IMR-90 (cell line): ENCODE data around the gene THBS4. TPM values are rescaled to one million over a fixed set of nuclear protein-coding genes. Genes with fewer than 3 reads are reported as not detected.

Source experiments
- ATAC-seq: fragments of 200-7000 bp; cut with Tn5 transposase; 2 replicates; pipeline ENCODE4 v1.9.1; 2020; ENCODE audit warnings: low read depth, mild to moderate bottlenecking, moderate library complexity
- BruUV-seq: library from RNA; stranded (reverse); fragments of 400-500 nt; replicated peaks from 2 replicates; lab custom pipeline; 2021; lab: Mats Ljungman, UMichigan
- CTCF ChIA-PET: fragments of 300-600 bp; formaldehyde crosslinking; extraction: SDS; loops from one replicate; lab custom pipeline; 2021; ENCODE audit warnings: antibody characterized with exemption; lab: Yijun Ruan, JAX
- POLR2A ChIA-PET: fragments of 300-600 bp; sonication (Branson Sonifier 250); formaldehyde crosslinking; loops from one replicate; lab custom pipeline; 2022; ENCODE audit warnings: antibody characterized with exemption; ENCODE audit not compliant: unreplicated experiment; lab: Charles Lee
- DNase-seq: peaks from one replicate; pipeline ENCODE4 v3.0.0; 2013
- H2AFZ ChIP-seq: replicated peaks from 2 replicates; pipeline ENCODE3; 2013; ENCODE audit warnings: low read length, mild to moderate bottlenecking; ENCODE audit not compliant: poor library complexity
- H2AK5ac ChIP-seq: 2 replicates; pipeline ENCODE4 v1.6.1; 2013; ENCODE audit warnings: low read depth, low read length, inconsistent platforms
- H2AK9ac ChIP-seq: replicated peaks from 2 replicates; pipeline ENCODE3; 2013; ENCODE audit warnings: mild to moderate bottlenecking, low read depth, low read length, moderate library complexity; ENCODE audit not compliant: poor library complexity
- H2BK120ac ChIP-seq: 2 replicates; pipeline ENCODE4 v1.6.1; 2013; ENCODE audit warnings: low read depth, low read length, inconsistent platforms
- H2BK15ac ChIP-seq: 3 replicates; pipeline ENCODE4 v1.6.1; 2013; ENCODE audit warnings: low read depth, low read length, inconsistent platforms
- H2BK20ac ChIP-seq: 2 replicates; pipeline ENCODE4 v1.6.1; 2013; ENCODE audit warnings: low read depth, mild to moderate bottlenecking, inconsistent platforms, low read length, moderate library complexity
- H2BK5ac ChIP-seq: 2 replicates; pipeline ENCODE4 v1.6.1; 2013; ENCODE audit warnings: mild to moderate bottlenecking, low read depth, low read length, inconsistent platforms; ENCODE audit not compliant: poor library complexity, severe bottlenecking
- H3K14ac ChIP-seq: replicated peaks from 2 replicates; pipeline ENCODE4 v1.6.1; 2013; ENCODE audit warnings: low read depth, low read length, inconsistent platforms
- H3K18ac ChIP-seq: 2 replicates; pipeline ENCODE4 v1.6.1; 2013; ENCODE audit warnings: low read depth, low read length, control low read depth
- H3K23ac ChIP-seq: 2 replicates; pipeline ENCODE4 v1.6.1; 2013; ENCODE audit warnings: low read depth, low read length, inconsistent platforms
- H3K27ac ChIP-seq: 2 replicates; pipeline ENCODE4 v1.5.1; 2013; ENCODE audit warnings: mild to moderate bottlenecking, control low read depth, low read length; ENCODE audit not compliant: insufficient read depth
- H3K27me3 ChIP-seq: 2 replicates; pipeline ENCODE4 v1.6.1; 2013; ENCODE audit warnings: low read length; ENCODE audit not compliant: control insufficient read depth, insufficient read depth
- H3K36me3 ChIP-seq: 2 replicates; pipeline ENCODE4 v1.6.1; 2013; ENCODE audit warnings: low read length, mixed read lengths; ENCODE audit not compliant: control insufficient read depth, insufficient read depth
- H3K4ac ChIP-seq: 2 replicates; pipeline ENCODE4 v1.6.1; 2013; ENCODE audit warnings: low read depth, low read length, inconsistent platforms
- H3K4me1 ChIP-seq: 2 replicates; pipeline ENCODE4 v1.6.1; 2013; ENCODE audit warnings: low read length, mixed read lengths; ENCODE audit not compliant: control insufficient read depth, insufficient read depth
- H3K4me2 ChIP-seq: 2 replicates; pipeline ENCODE4 v1.6.1; 2013; ENCODE audit warnings: low read depth, mild to moderate bottlenecking, control low read depth, low read length, moderate library complexity
- H3K4me3 ChIP-seq: 2 replicates; pipeline ENCODE4 v1.5.1; 2013; ENCODE audit warnings: low read depth, mild to moderate bottlenecking, control low read depth, low read length, moderate library complexity; ENCODE audit not compliant: insufficient read depth
- H3K56ac ChIP-seq: 2 replicates; pipeline ENCODE4 v1.6.1; 2013; ENCODE audit warnings: low read length, inconsistent platforms; ENCODE audit not compliant: insufficient read depth; ENCODE audit errors: extremely low read depth
- H3K79me1 ChIP-seq, 2 experiments: 2 replicates each; pipeline ENCODE4 v1.6.1; 2013; ENCODE audit warnings: low read length in 2 of 2, inconsistent platforms in 1 of 2, low read depth in 1 of 2
- H3K9ac ChIP-seq: 2 replicates; pipeline ENCODE4 v1.6.1; 2013; ENCODE audit warnings: low read depth, low read length, control low read depth
- H3K9me1 ChIP-seq: 2 replicates; pipeline ENCODE4 v1.6.1; 2013; ENCODE audit warnings: low read length, inconsistent platforms; ENCODE audit not compliant: insufficient read depth
- H3K9me3 ChIP-seq: 2 replicates; pipeline ENCODE4 v1.6.1; 2013; ENCODE audit warnings: low read length; ENCODE audit not compliant: control insufficient read depth, insufficient read depth
- H4K20me1 ChIP-seq: 2 replicates; pipeline ENCODE4 v1.6.1; 2013; ENCODE audit warnings: low read length, inconsistent platforms; ENCODE audit not compliant: insufficient read depth
- H4K5ac ChIP-seq: 2 replicates; pipeline ENCODE4 v1.6.1; 2013; ENCODE audit warnings: mild to moderate bottlenecking, low read depth, low read length, control low read depth
- H4K8ac ChIP-seq, 2 experiments: 2 replicates each; pipeline ENCODE4 v1.6.1; 2013; ENCODE audit warnings: low read depth in 2 of 2, low read length in 2 of 2, control low read depth in 1 of 2, inconsistent platforms in 1 of 2
- H4K91ac ChIP-seq: 2 replicates; pipeline ENCODE4 v1.6.1; 2013; ENCODE audit warnings: low read depth, low read length, inconsistent platforms; ENCODE audit not compliant: insufficient read depth
- BHLHE40 ChIP-seq: fragments of 150-350 bp; IDR thresholded peaks from 2 replicates; pipeline ENCODE4 v1.6.1; 2016; ENCODE audit warnings: mild to moderate bottlenecking, low read depth, low read length
- CEBPB ChIP-seq: IDR thresholded peaks from 2 replicates; pipeline ENCODE4 v1.6.1; 2012; ENCODE audit warnings: low read depth, low read length, improper control_type of control experiment
- CHD1 ChIP-seq: IDR thresholded peaks from 2 replicates; pipeline ENCODE4 v1.6.1; 2012; ENCODE audit warnings: low read depth, low read length, improper control_type of control experiment
- ELK1 ChIP-seq: fragments of 150-350 bp; IDR thresholded peaks from 2 replicates; pipeline ENCODE4 v1.6.1; 2016; ENCODE audit warnings: low read depth, mild to moderate bottlenecking, low read length, moderate library complexity, borderline replicate concordance
- FOS ChIP-seq: fragments of 150-350 bp; IDR thresholded peaks from 2 replicates; pipeline ENCODE4 v1.6.1; 2016; ENCODE audit warnings: low read depth, low read length
- MAFK ChIP-seq: IDR thresholded peaks from 2 replicates; pipeline ENCODE4 v1.6.1; 2012; ENCODE audit warnings: low read depth, low read length, improper control_type of control experiment
- MAZ ChIP-seq: IDR thresholded peaks from 2 replicates; pipeline ENCODE4 v1.6.1; 2012; ENCODE audit warnings: low read depth, mild to moderate bottlenecking, low read length, improper control_type of control experiment, moderate library complexity, borderline replicate concordance
- MXI1 ChIP-seq: IDR thresholded peaks from 2 replicates; pipeline ENCODE4 v1.6.1; 2012; ENCODE audit warnings: low read depth, mild to moderate bottlenecking, low read length, moderate library complexity, borderline replicate concordance
- NFE2L2 ChIP-seq: fragments of 150-350 bp; IDR thresholded peaks from 2 replicates; pipeline ENCODE4 v1.6.1; 2016; ENCODE audit warnings: low read depth, mild to moderate bottlenecking, low read length
- POLR2A ChIP-seq: IDR thresholded peaks from 2 replicates; pipeline ENCODE4 v1.6.1; 2012; ENCODE audit warnings: mild to moderate bottlenecking, low read depth, low read length
- RAD21 ChIP-seq: IDR thresholded peaks from 2 replicates; pipeline ENCODE4 v1.6.1; 2012; ENCODE audit warnings: low read length, improper control_type of control experiment
- RCOR1 ChIP-seq: IDR thresholded peaks from 2 replicates; pipeline ENCODE4 v1.6.1; 2012; ENCODE audit warnings: mild to moderate bottlenecking, low read length, improper control_type of control experiment; ENCODE audit not compliant: insufficient replicate concordance
- RFX5 ChIP-seq: IDR thresholded peaks from 2 replicates; pipeline ENCODE4 v1.8.0; 2012; ENCODE audit warnings: low read depth, mild to moderate bottlenecking, low read length, moderate library complexity
- SMC3 ChIP-seq: fragments of 150-350 bp; IDR thresholded peaks from 2 replicates; pipeline ENCODE4 v1.6.1; 2016; ENCODE audit warnings: low read depth, mild to moderate bottlenecking, antibody characterized with exemption, low read length, moderate library complexity
- USF2 ChIP-seq: fragments of 150-350 bp; IDR thresholded peaks from 2 replicates; pipeline ENCODE4 v1.6.1; 2017; ENCODE audit warnings: mild to moderate bottlenecking, antibody characterized with exemption, low read length, low read depth
- WGBS, 2 experiments: methylation state at CpG; one replicate each; pipeline versions ENCODE4 v1.1.5 to v1.1.7; 2013; ENCODE audit warnings: missing lambda C conversion rate in 2 of 2; ENCODE audit not compliant: insufficient read length in 1 of 2; ENCODE audit errors: extremely low coverage in 2 of 2; 5-methylcytosine and 5-hydroxymethylcytosine counted together
- dilution Hi-C: fragments of 300-500 bp; cut with HindIII; formaldehyde crosslinking; loops from one replicate; pipeline ENCODE4 v1.14.3; 2018; ENCODE audit warnings: low sequenced_read_pairs; ENCODE audit not compliant: unreplicated experiment
- in situ Hi-C: fragments of 300-500 bp; cut with MboI; formaldehyde crosslinking; loops from 3 replicates; pipeline ENCODE4 v1.14.3; 2019; ENCODE audit warnings: low sequenced_read_pairs, inconsistent platforms, mixed read lengths
- intact Hi-C: fragments of 100-400 bp; cut with micrococcal nuclease; formaldehyde crosslinking; loops from 2 replicates; pipeline ENCODE4 v1.10.0; 2022
- polyA plus RNA-seq, 3 experiments: library from polyadenylated mRNA; depleted of rRNA; stranded (reverse); fragments of >200 nt; gene quantifications; 2 replicates each; pipeline ENCODE4 v1.2.3, GENCODE V29; 2012; ENCODE audit warnings: low replicate concordance in 1 of 3
- total RNA-seq: library from RNA; depleted of rRNA; stranded (reverse); fragments of >200 nt; gene quantifications from 2 replicates; pipeline ENCODE4 v1.2.3, GENCODE V29; 2012
- TF ChIP-seq, protein P1 (sequence below): conservative IDR thresholded peaks from 2 replicates; pipeline ENCODE4 v1.5.1; 2012; ENCODE audit warnings: mild to moderate bottlenecking, low read depth, low read length, improper control_type of control experiment

THBS4 gene
- total and polyA plus RNA-seq, 2 of the 4 experiments (the other 2 are of a cell fraction), result 0.90 to 0.92 TPM

GRCh38 chr5:80090884-80091166 is 55.7 kb downstream of the THBS4 start:
- no peak overlapping the region for H3K4ac ChIP-seq
- H2BK120ac ChIP-seq, result no peak overlapping the region
- H3K27me3 ChIP-seq, result peaks cover 2% of the 10 kb centered on the region; the same call in 1 of the 2 replicates
- no peak overlapping the region for H3K14ac ChIP-seq
- H3K9me3 ChIP-seq, result no peaks in the 10 kb centered on the region
- no peak overlapping the region for H3K27ac ChIP-seq
- DNase-seq (no peak), ATAC-seq (0 out of 2 replicates have a peak, but pooled peaks have one; percentile 28)
- intact Hi-C loops (loop anchor here (1.0 to 5.0 kb wide), 5 partner anchors 166 to 581 kb away; partner anchors contain the start of genes SERINC5 and ZFYVE16), in situ Hi-C loops (loop anchor here (10.0 kb wide), 1 partner anchor 584 kb away; no protein-coding TSS in a partner anchor), dilution Hi-C loops (no loop called here)
- TF ChIP-seq NFE2L2, result no peak
- TF ChIP-seq ELK1, result no peak
- TF ChIP-seq RFX5, result no peak
- TF ChIP-seq USF2, result no peak
- no peak for TF ChIP-seq CEBPB
- no peak for TF ChIP-seq SMC3
- no peak for TF ChIP-seq BHLHE40
- TF ChIP-seq MAFK, result no peak
- TF ChIP-seq RCOR1, result no peak
- TF ChIP-seq MAZ, result no peak
- no peak for TF ChIP-seq CHD1
- TF ChIP-seq POLR2A, result no peak
- TF ChIP-seq, protein P1, sequence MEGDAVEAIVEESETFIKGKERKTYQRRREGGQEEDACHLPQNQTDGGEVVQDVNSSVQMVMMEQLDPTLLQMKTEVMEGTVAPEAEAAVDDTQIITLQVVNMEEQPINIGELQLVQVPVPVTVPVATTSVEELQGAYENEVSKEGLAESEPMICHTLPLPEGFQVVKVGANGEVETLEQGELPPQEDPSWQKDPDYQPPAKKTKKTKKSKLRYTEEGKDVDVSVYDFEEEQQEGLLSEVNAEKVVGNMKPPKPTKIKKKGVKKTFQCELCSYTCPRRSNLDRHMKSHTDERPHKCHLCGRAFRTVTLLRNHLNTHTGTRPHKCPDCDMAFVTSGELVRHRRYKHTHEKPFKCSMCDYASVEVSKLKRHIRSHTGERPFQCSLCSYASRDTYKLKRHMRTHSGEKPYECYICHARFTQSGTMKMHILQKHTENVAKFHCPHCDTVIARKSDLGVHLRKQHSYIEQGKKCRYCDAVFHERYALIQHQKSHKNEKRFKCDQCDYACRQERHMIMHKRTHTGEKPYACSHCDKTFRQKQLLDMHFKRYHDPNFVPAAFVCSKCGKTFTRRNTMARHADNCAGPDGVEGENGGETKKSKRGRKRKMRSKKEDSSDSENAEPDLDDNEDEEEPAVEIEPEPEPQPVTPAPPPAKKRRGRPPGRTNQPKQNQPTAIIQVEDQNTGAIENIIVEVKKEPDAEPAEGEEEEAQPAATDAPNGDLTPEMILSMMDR, result no peak
- no peak for TF ChIP-seq FOS
- TF ChIP-seq RAD21, result no peak
- no peak for TF ChIP-seq MXI1
- H3K56ac ChIP-seq, result no peak overlapping the region
- H3K9ac ChIP-seq, result no peak overlapping the region
- H4K8ac ChIP-seq, result no peak overlapping the region
- no peak overlapping the region for H3K4me3 ChIP-seq
- no peak overlapping the region for H2BK20ac ChIP-seq
- H2AK9ac ChIP-seq, result no peak overlapping the region
- H3K36me3 ChIP-seq, result no peaks in the 10 kb centered on the region
- H4K20me1 ChIP-seq, result no peaks in the 10 kb centered on the region
- H3K23ac ChIP-seq, result no peak overlapping the region
- H3K18ac ChIP-seq, result no peak overlapping the region
- H3K4me2 ChIP-seq, result no peak overlapping the region
- no CpG with 5 or more reads among the region's 5 CpGs for WGBS, 2 experiments
- H3K79me1 ChIP-seq, result no peaks in the 10 kb centered on the region
- CTCF ChIA-PET, result interaction anchor here (0.6 to 2.6 kb wide), 5 partner anchors 17 to 404 kb away, joined by 3 to 37 read pairs (median 3); no protein-coding TSS in a partner anchor
- H3K4me1 ChIP-seq, result no peaks in the 10 kb centered on the region; the same call in 1 of the 2 replicates
- H4K5ac ChIP-seq, result no peak overlapping the region
- no peak overlapping the region for H2AK5ac ChIP-seq
- H2AFZ ChIP-seq, result no peak overlapping the region
- no TSS peak for BruUV-seq
- no peak overlapping the region for H2BK5ac ChIP-seq
- no peak overlapping the region for H4K91ac ChIP-seq
- H3K9me1 ChIP-seq, result no peaks in the 10 kb centered on the region
- POLR2A ChIA-PET, result no interaction called here
- no peak overlapping the region for H2BK15ac ChIP-seq
